T-helper 2 cell treated with Interferon-gamma antibody and Interleukin-4, amounts not matched to agents 5 μg/mL and 100 μg/mL, for 36 hours (primary cell): Measurements from ENCODE around the gene ZMYM4.

ENCODE experiments used
- DNase-seq: peaks from one replicate; pipeline ENCODE4 v3.0.0; 2021; ENCODE audit warnings: low spot score
- H3K27ac Mint-ChIP-seq: one replicate; pipeline ENCODE4 v1.8.0; 2021; ENCODE audit warnings: mild to moderate bottlenecking, mixed read lengths
- H3K27me3 Mint-ChIP-seq: one replicate; pipeline ENCODE4 v1.8.0; 2021; ENCODE audit warnings: low read depth, mixed read lengths
- H3K36me3 Mint-ChIP-seq: one replicate; pipeline ENCODE4 v1.8.0; 2021; ENCODE audit warnings: low read depth, mixed read lengths
- H3K4me1 Mint-ChIP-seq: one replicate; pipeline ENCODE4 v1.8.0; 2021; ENCODE audit warnings: low read depth, mixed read lengths
- H3K4me3 Mint-ChIP-seq: one replicate; pipeline ENCODE4 v1.8.0; 2022; ENCODE audit warnings: mild to moderate bottlenecking, moderate library complexity, mixed read lengths
- H3K9me3 Mint-ChIP-seq: one replicate; pipeline ENCODE4 v1.8.0; 2021; ENCODE audit warnings: mixed read lengths

ZMYM4 gene

DNA sequence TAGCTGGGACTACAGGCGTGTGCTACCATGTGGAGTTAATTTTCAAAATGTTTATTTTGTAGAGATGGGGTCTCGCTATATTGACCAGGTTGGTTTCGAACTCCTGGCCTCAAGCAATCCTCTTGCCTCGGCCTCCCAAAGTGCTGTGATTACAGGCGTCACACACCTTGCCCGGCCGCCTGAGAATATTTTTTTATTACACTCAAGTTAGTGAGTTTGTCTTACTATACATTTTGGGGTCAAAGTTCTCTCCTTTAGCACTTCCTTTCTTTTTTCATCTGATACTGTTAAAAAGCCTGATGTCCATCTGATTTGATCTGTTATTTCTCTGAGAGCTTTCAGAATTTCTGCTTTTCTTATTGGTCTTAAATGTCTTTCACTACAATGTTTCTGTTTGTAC, 159.9 kb downstream of the ZMYM4 start:
- Mint-ChIP-seq H3K4me3 (no peak overlapping the region), H3K27me3 (no peaks in the 10 kb centered on the region), H3K9me3 (no peaks in the 10 kb centered on the region), H3K4me1 (peaks cover 25% of the 10 kb centered on the region), H3K36me3 (peaks cover 21% of the 10 kb centered on the region), H3K27ac (no peak overlapping the region)
- DNase-seq, result no peak

DNA sequence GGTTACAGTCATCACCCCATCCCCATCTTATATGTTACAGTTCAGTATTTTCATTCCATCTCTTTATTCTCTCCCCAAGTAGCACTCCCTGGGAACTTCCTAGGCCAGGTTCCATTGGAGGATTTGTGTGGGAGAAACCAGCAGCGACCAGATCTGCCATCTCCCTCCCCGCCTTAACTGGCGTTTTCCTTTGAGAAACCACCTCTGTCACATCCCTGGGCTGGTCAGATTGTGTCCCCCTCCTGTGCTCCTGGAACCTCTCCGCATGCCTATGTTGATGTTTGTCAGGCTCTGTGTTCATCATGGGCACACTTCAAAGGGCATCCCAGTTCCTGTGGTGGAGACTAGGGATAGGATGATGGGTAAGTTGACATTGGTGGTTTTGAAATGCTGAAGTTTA, 162.3 kb downstream of the ZMYM4 start:
- Mint-ChIP-seq H3K9me3 (no peaks in the 10 kb centered on the region), H3K27ac (peak overlapping the region; percentile 56), H3K4me3 (no peak overlapping the region), H3K36me3 (peaks cover 30% of the 10 kb centered on the region), H3K27me3 (no peaks in the 10 kb centered on the region), H3K4me1 (peaks cover 25% of the 10 kb centered on the region)
- DNase-seq, result no peak

DNA sequence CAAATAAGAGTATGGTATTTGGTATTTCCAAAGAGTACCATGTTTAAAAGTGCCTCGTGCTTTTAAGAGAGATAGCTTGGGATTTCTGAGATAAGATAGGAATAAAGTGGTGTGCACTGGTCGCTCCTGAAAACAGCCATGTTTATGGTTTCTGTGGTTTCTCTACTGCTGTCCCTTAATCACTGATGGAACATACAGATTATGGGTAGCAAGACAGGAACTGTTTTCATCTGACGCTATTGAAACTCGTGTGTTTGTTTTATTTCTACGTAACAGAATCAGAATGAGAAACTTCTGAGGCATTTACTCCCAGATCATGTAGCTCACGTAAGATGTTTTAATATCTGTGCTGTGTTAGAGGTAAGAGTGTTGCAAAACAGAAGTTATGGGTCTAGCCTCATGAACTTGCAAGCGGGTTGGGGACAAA, 162.7 kb downstream of the ZMYM4 start:
- H3K9me3 Mint-ChIP-seq, result no peaks in the 10 kb centered on the region
- DNase-seq, result peak; percentile 25
- peaks cover 32% of the 10 kb centered on the region for H3K36me3 Mint-ChIP-seq
- H3K27ac Mint-ChIP-seq, result peak overlapping the region; percentile 56
- H3K27me3 Mint-ChIP-seq, result no peaks in the 10 kb centered on the region
- H3K4me1 Mint-ChIP-seq, result peaks cover 25% of the 10 kb centered on the region
- H3K4me3 Mint-ChIP-seq, result peak overlapping the region; percentile 42

DNA sequence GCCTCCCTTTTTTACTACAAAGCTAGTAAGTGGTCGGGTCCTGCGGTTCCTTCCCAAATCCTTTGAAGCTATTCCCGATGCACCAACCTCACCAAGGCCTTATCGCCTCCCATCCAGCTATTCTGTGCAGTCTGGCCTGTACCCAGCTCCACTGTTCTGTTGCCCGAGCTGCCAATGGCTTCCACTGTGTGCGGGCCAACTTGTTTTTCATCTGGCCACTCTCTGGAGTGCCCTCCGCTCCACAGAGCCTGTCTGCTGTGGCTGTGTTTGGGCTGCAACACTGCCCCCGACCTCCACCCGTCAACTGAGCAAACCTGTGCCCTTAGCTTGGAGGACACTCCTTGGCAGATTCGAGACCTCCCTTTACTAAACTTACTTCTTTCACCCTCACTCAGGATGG, 163.7 kb downstream of the ZMYM4 start:
- Mint-ChIP-seq H3K36me3 (peaks cover 37% of the 10 kb centered on the region), H3K4me3 (peak overlapping the region; percentile 6)

DNA sequence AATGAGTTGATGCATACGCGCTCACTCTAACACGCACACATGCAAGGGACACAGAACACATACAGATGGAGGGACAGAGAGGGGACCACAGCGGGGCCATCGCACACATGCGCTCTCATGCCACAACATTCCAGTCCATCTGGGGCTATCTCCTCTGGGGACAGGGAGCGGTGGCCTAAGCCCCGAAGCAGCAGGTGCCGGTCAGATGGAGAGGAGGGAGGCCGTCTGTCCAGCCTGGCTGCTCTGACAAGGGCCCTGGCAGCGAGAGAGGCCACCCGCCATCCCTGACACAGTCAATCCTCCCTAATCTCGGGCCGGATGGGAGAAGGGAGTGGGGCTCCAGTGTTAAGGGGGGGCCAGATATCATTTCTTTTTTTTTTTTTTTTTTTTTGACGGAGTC, 165.2 kb downstream of the ZMYM4 start:
- no peaks in the 10 kb centered on the region for H3K27me3 Mint-ChIP-seq
- H3K36me3 Mint-ChIP-seq, result peaks cover 42% of the 10 kb centered on the region
- H3K27ac Mint-ChIP-seq, result no peak overlapping the region
- no peak for DNase-seq
- H3K4me3 Mint-ChIP-seq, result no peak overlapping the region
- no peaks in the 10 kb centered on the region for H3K9me3 Mint-ChIP-seq
- H3K4me1 Mint-ChIP-seq, result peaks cover 27% of the 10 kb centered on the region

More for the DNA sequence above, 163.7 kb downstream of the ZMYM4 start:
- Mint-ChIP-seq H3K27me3 (no peaks in the 10 kb centered on the region), H3K9me3 (no peaks in the 10 kb centered on the region), H3K27ac (peak overlapping the region; percentile 22), H3K4me1 (peaks cover 25% of the 10 kb centered on the region)
- DNase-seq, result no peak

DNA sequence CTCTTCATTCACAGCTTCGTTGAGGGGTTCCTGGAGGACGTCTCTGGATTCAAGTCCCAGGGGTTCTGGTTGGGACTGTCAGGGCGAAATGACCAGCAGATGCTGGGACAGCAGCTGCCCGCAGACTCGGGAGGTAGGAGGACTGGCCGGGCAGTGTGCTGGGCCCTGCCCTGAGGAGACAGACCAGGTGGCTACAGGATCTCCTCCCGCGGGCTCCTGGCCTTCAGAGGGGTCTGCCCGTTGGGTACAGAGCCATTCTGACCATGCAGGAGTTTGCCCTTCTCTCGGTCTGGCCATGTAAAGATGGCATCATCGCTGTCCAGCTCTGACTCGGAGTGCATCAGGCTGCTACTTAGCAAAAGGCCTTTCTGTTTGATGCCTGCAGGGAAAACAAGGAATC, 166.2 kb downstream of the ZMYM4 start:
- peaks cover 50% of the 10 kb centered on the region for H3K36me3 Mint-ChIP-seq
- H3K27me3 Mint-ChIP-seq, result no peaks in the 10 kb centered on the region
- peaks cover 27% of the 10 kb centered on the region for H3K4me1 Mint-ChIP-seq
- H3K27ac Mint-ChIP-seq, result no peak overlapping the region
- no peak for DNase-seq
- H3K4me3 Mint-ChIP-seq, result no peak overlapping the region
- no peaks in the 10 kb centered on the region for H3K9me3 Mint-ChIP-seq

DNA sequence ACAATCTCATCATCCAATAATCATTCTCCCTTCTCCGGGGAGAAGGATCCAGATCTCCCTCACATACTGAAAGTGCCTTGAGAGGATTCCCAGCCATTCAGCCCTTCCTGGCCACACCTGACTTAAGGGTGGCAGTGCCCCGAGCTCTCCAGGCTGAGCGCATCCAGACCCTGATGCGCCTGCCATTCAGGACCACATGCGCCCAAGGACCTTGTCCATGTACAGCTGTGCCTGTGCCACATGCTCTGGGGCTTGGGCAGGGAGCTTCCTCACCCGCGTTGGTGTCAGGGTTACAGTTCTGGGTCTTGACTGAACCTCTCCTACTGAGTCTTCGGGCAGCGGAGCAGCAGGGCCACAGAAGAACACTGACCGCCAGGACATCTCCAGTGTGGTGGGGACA, 167.6 kb downstream of the ZMYM4 start:
- Mint-ChIP-seq H3K4me1 (peaks cover 18% of the 10 kb centered on the region), H3K27ac (no peak overlapping the region), H3K9me3 (no peaks in the 10 kb centered on the region), H3K36me3 (peaks cover 48% of the 10 kb centered on the region), H3K27me3 (no peaks in the 10 kb centered on the region), H3K4me3 (no peak overlapping the region)
- no peak for DNase-seq

DNA sequence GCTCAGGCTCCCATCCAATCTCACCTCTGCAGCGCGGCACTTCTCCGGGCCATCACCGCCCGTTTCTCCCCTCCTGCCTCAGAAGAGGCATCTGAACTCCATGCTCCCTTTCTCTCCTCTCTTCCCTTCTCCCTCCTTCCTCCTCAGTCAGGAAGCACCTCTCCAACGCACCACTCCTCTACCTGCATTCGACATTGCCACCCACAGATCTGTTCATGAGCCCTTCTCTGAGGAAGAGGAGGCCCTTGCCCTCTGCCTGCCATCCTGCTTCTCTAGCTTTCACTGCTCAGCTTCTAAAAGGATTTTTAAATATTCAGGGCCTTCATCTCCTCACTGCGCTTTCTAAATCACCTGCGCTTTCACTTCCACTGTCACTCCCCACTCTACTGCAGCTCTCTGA, 168.7 kb downstream of the ZMYM4 start:
- Mint-ChIP-seq H3K36me3 (peaks cover 46% of the 10 kb centered on the region), H3K4me3 (no peak overlapping the region), H3K4me1 (peaks cover 9% of the 10 kb centered on the region), H3K27ac (peak overlapping the region; percentile 26), H3K9me3 (no peaks in the 10 kb centered on the region), H3K27me3 (no peaks in the 10 kb centered on the region)
- DNase-seq, result no peak

DNA sequence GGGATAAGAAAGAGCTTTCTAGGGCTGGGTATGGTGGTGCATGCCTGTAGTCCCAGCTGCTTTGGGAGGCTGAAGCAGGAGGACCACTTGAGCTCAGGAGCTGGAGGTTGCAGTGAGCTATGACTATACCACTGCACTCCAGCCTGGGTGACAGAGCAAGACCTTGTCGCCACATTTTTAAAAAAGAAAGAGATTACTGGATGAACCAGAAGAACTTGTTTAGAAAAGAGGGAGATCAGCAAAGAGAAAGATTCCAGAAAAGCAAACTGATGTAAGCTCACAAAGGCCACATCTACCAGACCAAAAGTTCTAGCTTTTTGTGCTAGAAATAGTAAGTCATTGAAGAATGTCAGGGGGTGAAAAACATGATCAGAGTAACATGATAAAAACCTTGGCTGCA, 171.1 kb downstream of the ZMYM4 start:
- Mint-ChIP-seq H3K4me3 (no peak overlapping the region), H3K27ac (no peak overlapping the region), H3K27me3 (no peaks in the 10 kb centered on the region), H3K9me3 (no peaks in the 10 kb centered on the region), H3K36me3 (peaks cover 35% of the 10 kb centered on the region), H3K4me1 (peaks cover 8% of the 10 kb centered on the region)
- no peak for DNase-seq

DNA sequence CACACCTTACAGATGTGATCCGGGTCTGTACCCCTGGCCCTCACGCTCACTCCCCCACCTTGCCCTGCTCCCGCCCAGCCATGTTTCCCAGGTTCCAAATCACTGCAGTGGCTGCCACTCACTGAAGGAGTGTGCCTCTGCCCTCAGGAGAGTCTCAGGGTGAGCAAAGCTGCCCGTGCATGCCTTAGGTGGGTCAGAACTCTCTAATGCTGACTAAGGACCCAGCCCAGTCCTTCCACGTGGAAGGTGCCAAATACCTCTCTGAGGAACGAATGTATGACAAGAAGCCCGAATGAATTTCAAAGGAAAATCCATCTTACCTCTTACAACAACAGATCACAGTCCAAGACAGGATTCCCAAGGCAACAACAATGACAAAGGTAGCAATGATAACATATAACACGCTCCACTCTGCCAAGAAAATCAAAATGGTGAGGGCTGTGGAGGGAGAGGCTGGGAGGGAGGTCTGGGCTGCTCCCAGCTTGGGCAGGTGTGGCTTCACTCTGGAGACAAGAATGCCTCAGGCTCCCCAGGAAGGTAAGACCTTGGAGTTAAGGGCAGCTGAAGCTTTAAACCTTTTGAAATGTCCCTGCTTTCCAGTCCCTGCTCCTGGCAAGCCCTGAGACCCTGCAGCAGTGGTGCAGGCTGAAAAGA, 173.5 kb downstream of the ZMYM4 start:
- no peak overlapping the region for H3K27ac Mint-ChIP-seq
- no peak overlapping the region for H3K4me3 Mint-ChIP-seq
- no peaks in the 10 kb centered on the region for H3K27me3 Mint-ChIP-seq
- peaks cover 27% of the 10 kb centered on the region for H3K36me3 Mint-ChIP-seq
- H3K4me1 Mint-ChIP-seq, result peaks cover 8% of the 10 kb centered on the region
- no peaks in the 10 kb centered on the region for H3K9me3 Mint-ChIP-seq
- DNase-seq, result no peak

DNA sequence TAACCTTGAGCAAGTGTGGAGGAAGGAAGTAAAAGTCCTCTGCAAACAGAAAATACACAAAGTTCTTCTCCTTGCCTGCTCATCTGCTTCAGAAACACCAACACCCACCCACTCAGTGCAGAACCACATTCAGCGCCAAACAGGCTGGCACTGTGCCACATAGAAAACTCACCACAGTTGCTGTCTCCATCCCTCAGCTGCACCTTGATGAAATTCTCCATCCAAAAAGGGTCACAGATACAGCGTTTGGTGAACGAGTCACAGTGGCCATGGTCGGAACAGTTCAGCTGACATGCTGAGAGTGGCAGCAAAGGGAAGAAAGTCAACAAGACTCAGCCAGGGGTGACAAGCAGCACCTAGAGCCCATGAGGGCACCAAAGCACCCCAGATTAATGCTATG, 174.2 kb downstream of the ZMYM4 start:
- H3K27ac Mint-ChIP-seq, result no peak overlapping the region
- H3K4me1 Mint-ChIP-seq, result peaks cover 11% of the 10 kb centered on the region
- no peaks in the 10 kb centered on the region for H3K27me3 Mint-ChIP-seq
- no peak for DNase-seq
- no peak overlapping the region for H3K4me3 Mint-ChIP-seq
- no peaks in the 10 kb centered on the region for H3K9me3 Mint-ChIP-seq
- peaks cover 24% of the 10 kb centered on the region for H3K36me3 Mint-ChIP-seq

DNA sequence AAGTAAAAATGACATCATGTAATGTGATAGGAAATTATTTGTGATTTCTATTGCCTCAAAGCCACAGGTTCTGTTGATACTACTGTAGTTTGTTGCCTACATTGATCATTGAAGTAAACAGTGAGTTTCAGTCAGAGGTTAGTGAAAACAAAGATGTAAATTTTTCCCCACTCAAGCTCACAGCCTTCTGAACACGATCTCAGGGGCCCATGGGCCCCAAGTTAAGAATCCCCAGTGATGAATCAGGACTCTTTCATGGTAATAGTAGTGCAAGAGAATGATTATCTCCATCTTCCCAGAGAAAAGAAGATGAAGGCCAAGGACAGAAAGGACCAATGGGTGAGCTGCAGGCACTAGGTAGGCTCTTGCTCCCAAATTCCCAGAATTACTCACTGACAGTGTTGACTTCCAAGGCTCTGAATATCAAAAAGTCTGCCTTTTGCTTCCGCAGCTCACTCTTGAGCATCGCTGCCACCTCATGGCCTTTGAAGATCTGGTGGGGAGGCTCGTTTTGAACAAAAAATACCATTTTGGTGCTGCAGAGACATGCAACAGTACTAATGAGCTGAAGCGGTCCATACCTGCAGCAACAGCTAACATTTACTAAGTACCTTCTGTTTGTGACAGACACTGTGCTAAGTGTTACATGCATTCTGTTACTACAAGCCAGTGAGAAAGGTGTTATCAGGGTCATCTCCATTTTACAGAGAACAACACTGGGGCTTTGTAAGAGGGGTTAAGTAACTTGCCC, 175.4 kb downstream of the ZMYM4 start:
- DNase-seq, result no peak
- Mint-ChIP-seq H3K9me3 (no peaks in the 10 kb centered on the region), H3K4me3 (no peak overlapping the region), H3K27me3 (no peaks in the 10 kb centered on the region), H3K36me3 (peaks cover 27% of the 10 kb centered on the region), H3K4me1 (peaks cover 13% of the 10 kb centered on the region), H3K27ac (no peak overlapping the region)

DNA sequence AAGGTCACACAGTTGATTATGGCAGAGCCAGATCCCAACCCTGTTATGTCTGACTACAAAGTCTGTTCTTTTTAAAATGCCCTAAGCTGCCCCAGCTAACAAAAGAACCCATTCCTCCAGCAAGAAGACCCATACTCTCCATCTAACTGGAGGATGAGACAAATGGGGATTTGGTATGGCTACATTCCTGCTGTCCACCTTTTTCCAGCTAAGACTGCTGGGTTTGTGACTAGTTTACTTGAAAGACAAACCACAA, 175.9 kb downstream of the ZMYM4 start:
- peaks cover 25% of the 10 kb centered on the region for H3K36me3 Mint-ChIP-seq
- H3K4me1 Mint-ChIP-seq, result peaks cover 13% of the 10 kb centered on the region
- no peaks in the 10 kb centered on the region for H3K27me3 Mint-ChIP-seq
- no peak overlapping the region for H3K27ac Mint-ChIP-seq
- no peak for DNase-seq
- no peaks in the 10 kb centered on the region for H3K9me3 Mint-ChIP-seq
- H3K4me3 Mint-ChIP-seq, result no peak overlapping the region

DNA sequence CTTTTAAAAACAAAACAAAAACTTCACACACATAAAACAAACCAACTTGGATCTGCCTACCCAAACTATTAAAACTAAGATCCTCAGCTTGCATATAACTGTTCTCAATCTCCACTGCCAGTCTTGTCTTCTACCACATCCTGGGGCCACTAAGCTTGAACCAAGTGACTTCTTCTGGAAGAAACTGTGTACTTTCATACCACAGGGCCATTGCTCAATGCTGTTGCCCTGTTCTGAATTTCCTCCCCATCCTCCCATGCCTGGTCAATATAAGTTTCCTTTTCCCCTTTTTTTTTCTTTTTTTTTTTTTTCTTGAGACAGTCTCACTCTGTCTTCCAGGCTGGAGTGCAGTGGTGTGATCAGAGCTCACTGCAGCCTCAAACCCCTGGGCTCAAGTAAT, 178.8 kb downstream of the ZMYM4 start:
- Mint-ChIP-seq H3K9me3 (no peaks in the 10 kb centered on the region), H3K36me3 (peaks cover 26% of the 10 kb centered on the region), H3K4me3 (no peak overlapping the region), H3K27ac (peak overlapping the region; percentile 20), H3K4me1 (peaks cover 22% of the 10 kb centered on the region), H3K27me3 (no peaks in the 10 kb centered on the region)
- DNase-seq, result no peak

DNA sequence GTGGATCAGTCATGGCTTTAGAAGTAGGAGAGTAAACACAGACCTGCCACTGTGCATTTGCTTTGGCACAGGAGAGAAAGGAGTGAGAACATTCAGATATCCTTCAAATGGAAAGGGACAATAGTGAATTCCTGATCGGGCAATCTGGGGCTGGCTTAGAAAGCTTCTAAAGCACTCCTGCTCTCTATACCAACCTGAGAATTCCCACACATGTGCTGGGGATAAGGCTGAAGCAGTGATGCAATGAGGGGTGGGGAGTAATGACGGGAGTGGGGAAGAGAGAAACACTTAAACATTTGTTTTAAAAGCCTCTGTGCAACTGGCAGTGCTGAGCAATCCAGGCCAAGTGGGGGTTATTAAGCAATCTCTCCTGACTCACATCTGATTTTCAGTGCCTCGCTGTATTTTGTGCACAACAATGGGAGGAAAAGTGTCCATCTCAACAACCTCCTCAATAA, 179.9 kb downstream of the ZMYM4 start:
- Mint-ChIP-seq H3K4me1 (peaks cover 25% of the 10 kb centered on the region), H3K27ac (no peak overlapping the region), H3K9me3 (no peaks in the 10 kb centered on the region), H3K4me3 (no peak overlapping the region), H3K36me3 (peaks cover 28% of the 10 kb centered on the region), H3K27me3 (no peaks in the 10 kb centered on the region)
- DNase-seq, result no peak
